HG03060 (cell line): ENCODE measurements around the gene FBRS.
"Not testable (repeated sequence)": the region's sequence is repeated elsewhere in the genome, so short reads cannot be mapped to it uniquely, and the experiment has no call there.

Source experiments
- ATAC-seq: cut with Tn5 transposase; IDR thresholded peaks from one replicate; pipeline ENCODE4 v1.9.1; 2021; ENCODE audit warnings: low read depth, moderate number of reproducible peaks; ENCODE audit not compliant: unreplicated experiment

FBRS gene

DNA sequence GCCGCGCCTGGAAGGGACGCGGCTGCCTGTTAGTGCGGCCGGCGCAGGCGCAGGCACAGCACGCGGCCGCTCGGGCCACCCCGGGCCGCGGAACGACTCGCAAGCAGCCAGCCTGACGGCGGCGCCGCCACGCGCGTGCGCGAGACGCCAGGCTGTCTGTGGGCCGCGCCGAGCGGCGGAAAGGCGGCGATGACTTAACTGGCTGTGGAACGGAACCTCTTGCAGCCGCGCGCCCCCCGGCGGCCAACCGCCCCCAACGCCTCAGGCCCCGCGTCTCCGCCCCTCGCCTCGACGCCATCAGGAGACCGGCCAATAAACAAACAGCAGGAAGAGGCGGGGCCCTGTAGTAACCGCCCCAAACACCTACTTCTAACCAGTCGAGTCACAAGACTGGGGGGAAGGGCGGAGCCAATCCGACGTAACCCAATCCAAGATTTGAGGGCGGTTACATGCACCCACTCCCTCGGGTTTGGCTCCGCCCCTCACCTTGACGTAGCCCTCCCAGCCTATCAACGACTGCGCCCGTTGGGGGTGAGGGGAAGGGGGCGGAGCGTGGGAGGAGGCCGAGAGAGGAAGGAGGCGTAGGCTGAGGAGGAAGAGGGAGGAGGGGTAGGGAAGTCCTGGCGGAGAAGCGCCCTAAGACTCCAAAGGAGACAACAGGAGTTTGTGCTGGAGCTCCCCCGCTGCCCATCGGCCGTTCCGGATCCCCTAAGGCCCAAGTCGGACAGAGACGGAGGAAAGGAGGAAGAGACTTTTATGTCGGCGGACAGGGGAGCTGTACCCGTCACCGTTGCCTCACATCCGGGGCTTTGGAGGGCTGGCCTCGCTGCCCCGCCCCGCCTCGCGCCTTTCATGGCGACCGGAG lies at the start of gene FBRS:
Gene FBRS (plus strand): TSS at position 566 of the 865 bp plus-strand sequence. CDS start 1,088 bp downstream, outside the sequence.
- ATAC-seq = peak; percentile 68

DNA sequence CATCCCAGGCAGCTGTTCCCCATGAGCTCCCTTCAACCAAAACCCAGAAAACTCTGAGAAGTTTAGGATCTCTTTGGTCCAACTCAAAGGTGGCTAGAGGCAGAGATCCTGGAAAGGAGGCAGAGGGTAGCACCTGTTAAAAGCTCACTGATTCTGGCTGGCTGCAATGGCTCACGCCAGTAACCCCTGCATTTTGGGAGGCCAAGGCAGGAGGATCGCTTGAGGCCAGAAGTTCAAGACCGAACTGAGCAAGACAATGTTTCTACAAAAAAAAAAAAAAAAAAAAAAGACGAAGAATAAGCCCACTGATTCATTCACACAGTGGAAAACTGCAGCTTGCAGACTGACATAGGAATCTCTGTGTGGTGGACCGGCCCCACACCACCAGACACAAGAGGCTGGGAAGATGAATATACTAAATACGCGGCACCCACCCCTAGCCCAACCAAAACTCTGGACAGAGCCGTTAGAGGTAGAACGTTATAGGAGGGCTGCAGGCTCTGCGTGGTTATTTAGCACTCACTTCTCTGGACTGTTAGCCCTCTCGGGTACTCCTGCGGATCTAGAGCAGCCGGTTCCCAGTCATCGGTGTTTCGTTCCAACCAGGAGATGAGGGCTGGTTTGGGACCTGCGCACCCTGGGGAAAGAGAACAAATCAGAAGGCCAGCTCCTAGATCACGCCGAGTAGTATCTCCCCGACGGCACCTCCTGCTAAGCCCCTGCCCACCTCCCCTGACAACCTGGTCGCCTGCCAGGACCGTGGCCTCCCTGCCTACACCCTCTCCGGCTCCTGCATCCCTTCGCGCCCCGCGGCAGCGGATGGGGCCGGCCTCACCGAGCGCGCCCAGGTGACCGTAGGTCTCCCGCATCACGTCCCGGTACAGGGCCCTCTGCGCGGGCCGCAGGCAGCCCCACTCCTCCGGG lies 49.0 kb upstream of the FBRS start:
- ATAC-seq = peak; percentile 8

DNA sequence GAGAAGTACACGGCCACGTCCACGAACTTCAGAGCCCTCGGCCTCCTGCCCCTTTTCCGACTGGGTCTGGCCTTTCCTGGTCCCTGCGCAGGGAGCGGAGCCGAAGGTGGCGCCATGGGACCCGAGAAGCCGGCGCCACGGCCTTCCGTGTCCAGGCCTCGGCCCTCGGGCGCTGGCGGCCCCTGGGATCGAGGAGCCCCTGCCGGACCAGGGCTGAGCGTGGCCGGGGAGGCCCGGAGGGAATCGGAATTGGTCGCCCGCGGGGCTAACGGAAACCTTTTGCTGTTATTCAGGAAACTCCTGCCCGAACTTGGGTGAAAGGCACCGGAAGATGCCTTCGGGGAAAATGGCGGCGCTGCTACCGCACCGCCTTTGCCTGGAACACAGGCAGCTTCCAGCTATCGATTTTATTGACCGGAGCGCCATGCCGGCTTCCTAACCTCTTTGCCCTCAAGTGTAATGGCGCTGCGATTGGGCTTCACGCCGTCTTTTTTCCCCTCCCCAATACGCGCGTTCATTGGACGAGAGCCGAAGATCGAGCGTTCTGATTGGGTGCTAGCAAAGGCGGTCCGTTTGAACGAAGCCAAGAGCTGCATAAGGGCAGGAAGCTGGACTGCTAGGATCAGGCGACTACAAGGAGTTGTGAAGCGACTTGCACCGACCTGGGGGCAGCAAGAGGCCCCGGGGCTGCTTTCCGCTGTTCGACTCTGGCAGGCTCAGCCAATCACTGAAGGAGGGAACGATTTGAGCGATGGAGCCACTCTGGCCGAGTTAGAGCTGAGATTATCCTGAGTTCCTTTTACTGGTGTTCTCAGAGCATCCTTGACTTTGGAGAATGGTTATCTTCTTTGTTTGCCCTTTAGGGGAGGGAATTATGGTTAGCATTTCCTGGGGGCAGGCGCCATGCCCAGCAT lies 48.0 kb upstream of the FBRS start, which contains the start of gene ZNF689:
Gene ZNF689 (minus strand): TSS at position 464 of the 914 bp plus-strand sequence. CDS start 348 bp downstream, at position 116.
- peak; percentile 66 for ATAC-seq

DNA sequence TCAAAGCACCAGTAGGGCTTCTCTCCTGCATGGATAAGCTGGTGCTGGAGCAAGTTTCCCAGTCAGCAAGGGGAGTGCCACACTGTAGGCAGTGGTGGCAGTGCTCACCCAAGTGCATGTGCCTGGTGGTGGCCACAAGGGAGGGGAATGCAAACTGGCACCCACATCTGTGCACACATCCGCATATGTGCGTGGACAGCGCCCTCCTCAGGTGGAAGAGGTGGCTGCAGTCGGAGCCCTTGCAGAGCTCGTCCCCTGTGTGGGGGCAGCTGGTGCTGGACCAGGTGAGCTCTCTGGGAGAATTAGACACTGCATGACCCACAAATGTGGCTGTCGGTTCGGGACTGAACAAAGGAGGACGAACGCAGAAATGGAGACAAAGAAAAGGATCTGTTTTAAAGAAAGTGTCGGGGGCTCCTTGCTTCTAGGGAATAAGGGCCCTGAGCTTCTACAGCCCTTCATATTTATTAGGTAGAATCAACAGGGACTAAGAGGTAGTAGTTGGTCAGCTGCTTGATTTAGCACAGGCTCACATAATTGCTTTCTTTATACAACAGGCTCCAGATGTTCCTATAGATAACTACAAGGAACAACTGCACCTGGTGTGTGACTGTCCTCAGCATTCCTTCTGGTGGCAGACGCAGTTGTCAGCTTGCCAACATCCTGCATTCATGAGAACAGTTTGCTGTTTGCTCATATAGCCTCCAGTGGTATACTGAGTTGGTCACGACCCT lies 42.7 kb upstream of the FBRS start:
- no peak for ATAC-seq

DNA sequence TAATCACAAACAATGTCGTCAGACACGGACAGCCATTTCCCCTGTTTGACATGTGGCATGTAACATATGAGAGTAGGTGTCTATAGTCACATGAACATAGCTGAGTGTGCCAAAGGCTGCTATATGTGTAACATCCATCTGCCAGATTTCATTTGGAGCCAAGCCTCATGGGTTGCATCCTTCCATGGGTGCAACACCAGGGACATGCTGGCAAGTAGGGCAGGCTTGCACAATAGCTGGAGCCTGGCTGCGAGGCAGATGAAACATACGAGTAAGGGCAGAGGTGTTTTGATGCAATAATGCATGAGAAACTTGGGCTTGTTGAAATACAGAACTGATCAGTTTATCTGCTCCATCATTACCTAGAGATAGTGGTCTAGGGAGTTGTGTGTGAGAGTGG lies 39.0 kb upstream of the FBRS start:
- no peak for ATAC-seq

DNA sequence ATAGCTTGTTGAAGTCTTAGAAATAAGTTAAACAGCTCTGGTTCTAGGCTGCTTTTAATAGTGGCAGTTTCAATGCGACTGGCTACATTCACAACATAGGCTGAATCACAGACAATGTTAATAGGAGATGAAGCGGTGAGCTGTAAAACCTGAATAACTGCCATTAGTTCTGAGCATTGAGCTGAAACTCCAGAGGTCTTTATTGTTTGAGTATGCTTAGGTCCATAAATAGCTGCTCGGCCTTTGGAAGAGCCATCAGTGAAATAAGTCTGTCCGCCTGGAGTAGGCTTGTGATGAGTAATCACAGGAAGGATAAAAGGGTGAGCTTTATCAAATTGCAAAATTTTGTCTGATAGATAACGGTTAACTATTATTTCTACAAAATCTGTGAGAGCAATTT lies 38.6 kb upstream of the FBRS start:
- ATAC-seq = no peak

DNA sequence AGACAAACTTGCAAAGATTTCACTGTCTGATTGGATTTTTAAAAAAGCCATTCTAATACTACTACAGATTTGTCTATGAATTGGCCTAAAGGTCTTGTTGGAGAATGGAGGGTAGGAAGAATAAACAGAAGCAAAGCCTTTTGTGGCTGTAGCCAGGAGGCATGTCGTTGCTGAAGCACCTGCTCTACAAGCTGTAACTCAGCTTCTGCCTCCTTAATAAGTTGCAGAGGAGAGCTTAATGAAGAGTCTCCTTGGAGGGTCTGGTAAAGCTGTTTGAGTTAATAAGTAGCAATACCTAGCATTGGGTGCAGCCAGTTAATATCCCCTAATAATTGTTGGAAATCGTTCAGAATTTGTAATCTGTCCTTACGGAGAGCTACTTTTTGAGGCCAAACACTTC lies 38.1 kb upstream of the FBRS start:
- ATAC-seq = no peak

DNA sequence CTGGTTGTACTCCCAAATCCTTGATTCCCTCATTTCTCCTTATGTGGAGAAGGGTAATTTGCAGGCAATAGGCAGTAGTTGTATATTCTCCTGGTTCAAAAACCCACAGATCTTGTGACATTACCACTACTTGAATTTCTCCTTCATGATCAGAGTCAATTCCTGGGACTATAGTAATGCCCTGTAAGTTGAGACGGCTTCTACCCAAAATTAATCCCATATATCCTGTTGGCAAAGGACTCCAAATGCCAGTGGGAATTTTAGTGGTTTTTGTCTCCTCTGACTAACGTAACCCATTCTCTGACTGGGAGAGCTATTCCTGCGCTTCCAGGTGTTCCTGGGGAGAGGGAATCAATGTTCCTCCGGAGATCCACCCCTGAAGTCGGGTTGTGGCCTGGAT lies 36.5 kb upstream of the FBRS start:
- ATAC-seq = no peak

DNA sequence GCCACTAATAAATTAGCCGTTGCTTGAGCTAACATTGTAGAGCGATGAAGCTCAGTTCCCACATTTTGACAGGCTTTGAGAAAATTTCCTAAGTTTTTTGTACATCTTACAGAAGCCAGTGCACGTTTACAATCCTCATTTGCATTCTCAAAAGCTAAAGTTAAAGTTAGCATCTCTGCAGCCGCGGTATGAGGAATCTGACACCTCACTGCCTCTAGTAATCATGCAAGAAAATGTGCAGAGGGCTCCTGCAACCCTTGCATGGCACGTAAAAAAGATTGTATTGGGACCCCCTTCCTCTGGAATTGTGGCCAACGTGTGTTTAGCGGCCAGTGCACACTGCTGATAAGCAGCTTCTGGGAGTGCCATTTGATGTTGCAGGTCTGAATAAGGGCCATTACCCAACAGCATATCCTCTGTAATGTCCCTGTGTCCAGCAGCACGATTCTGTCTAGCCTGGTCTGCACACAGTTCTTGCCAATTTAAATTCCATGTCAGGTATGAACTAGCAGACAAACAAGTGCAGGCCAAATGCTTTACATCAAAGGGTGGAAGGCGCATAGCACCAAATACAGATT lies 35.7 kb upstream of the FBRS start:
- no peak for ATAC-seq

DNA sequence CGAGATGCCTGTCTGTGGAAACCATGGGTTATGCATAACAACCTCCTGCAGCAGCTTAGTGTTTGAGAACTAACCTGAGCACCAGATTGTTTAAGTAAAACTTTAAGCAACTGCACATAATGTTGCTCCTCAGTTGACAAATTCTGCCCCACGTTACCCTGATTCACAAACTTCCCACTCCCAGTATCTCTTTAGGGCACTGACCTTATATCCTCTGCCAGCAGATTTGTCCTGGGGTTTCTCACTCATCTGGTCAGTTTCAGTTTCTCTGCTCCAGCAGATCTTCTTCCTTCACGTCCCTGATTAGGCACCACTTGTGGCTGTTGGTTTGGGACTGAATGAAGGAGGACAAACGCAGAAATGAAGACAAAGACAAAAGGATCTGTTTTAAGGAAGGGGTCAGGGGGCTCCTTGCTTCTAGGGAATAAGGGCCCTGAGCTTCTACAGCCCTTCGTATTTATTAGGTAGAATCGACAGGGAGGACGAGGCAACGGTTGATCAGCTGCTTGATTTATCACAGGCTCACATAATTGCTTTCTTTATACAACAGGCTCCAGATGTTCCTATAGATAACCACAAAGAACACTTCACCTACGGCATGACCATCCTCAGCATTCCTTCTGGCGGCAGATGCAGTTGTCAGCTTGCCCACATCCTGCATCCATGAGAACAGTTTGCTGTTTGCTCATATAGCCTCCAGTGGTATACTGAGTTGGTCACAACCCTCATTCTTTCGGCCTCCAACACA lies 34.5 kb upstream of the FBRS start:
- ATAC-seq = no peak

DNA sequence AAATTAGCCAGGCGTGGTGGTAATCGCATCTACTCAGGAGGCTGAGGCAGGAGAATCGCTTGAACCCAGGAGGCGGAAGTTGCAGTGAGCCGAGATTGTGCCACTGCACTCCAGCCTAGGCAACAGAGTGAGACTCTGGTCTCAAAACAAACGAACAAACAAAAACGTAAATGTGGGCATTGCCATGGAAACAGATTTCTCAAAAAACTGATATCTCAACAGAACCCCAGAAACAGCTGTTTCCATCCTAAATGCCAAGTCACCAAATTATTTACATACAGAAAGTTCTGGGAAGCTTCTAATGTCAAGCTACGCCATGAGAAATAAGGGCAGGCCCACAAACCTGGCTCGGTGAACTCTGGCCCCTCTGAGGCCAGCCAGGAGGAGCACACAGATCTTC lies 32.0 kb upstream of the FBRS start:
- ATAC-seq = no peak

DNA sequence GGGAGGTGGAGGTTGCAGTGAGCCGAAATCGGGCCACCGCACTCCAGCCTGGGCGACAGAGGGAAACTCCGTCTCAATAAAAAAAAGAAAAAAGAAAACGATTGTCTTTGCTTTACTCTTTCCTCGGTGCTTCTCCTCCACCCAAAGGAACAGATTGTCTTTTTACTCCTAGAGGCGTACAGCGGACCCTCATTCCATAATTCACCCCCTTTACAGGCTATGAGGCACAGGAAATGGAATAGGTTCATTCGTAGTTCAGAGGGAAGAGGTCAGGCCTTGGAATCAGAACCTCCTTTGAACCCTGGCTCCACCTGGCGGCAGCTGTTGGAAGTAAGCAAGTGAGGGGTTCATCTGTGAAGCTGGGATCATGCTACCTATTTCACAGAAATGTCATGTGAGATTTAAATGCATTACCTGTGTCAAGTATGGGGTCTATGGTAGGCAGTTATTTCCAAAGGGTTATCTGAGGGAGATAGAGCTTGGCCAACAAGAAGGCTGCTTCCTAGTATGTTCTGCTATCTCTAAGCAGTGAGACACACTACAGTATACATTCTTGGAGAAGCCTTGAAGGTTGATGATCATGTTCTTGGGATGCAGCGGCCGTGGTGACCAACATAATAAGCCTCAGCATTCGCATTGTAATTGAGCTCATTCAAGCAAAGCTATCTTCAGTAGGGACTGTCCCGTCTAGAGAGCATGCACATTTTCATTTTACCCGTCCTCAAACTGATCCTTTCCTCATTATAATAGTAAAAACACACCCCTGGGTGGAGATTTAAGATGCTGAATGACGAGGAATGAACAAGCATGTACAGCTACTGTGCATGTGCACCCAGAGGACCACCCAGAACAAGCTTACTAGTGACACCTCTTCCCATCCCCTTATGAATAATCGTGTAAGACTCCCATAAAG lies 29.3 kb upstream of the FBRS start:
- no peak for ATAC-seq

DNA sequence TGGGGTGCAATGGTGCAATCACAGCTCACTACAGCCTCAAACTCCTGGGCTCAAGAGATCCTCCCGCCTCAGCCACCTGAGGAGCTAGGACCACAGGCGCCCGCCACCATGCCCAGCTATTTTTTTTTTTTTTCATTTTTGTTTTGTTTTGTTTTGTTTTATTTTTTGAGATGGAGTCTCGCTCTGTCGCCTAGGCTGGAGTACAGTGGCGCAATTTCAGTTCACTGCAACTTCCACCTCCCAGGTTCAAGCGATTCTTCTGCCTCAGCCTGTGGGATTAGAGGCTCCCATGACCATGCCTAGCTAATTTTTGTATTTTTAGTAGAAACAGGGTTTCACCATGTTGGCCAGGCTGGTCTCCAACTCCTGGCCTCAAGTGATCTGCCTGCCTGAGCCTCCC lies 25.8 kb upstream of the FBRS start:
- not testable (repeated sequence) for ATAC-seq

DNA sequence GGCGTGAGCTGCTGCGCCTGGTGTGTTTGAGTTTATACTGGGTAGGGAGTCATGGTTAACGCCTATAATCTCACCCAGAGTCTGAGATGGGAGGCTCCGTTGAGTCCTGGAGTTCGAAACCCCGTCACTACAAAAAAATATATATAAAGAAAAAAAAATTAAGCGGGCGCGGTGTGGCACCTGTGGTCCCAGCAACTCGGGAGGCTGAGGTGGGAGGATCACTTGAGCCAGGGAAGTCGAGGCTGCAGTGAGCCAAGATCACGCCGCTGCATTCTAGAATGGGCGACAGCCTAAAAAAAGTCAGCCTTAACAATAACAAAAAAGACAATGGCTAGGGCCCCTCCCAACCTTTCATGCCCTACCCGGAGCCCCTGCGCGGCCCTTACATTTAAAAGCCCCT lies 24.7 kb upstream of the FBRS start:
- no peak for ATAC-seq

DNA sequence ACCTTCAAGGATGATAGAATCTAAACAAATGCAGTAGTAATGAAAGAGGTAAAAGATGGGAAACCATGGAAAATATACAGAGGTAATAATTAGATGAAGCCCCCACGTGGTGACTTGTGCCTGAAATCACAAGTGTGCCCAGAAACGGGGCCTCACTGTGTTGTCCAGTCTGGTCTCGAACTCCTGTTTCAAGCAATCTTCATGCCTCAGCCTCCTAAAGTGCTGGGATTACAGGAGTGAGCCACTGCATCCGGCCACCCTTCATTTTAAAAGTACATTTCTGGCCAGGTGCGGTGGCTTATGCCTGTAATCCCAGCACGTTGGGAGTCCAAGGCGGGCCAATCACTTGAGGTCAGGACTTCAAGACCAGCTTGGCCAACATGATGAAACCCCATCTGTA lies 21.6 kb upstream of the FBRS start:
- no peak for ATAC-seq

DNA sequence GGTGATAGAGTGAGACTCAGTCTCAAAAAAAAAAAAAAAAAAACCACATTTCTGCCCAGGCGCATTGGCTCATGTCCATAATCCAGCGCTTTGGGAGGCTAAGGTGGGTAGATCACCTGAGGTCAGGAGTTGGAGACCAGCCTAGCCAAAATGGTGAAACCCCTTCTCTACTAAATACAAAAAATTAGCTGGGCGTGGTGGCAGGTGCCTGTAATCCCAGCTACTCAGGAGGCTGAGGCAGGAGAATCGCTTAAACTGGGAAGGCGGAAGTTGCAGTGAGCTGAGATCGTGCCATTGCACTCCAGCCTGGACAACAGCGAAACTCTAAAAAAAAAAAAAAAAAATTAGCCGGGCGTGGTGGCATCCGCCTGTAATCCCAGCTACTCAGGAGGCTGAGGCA lies 21.1 kb upstream of the FBRS start:
- ATAC-seq = not testable (repeated sequence)

DNA sequence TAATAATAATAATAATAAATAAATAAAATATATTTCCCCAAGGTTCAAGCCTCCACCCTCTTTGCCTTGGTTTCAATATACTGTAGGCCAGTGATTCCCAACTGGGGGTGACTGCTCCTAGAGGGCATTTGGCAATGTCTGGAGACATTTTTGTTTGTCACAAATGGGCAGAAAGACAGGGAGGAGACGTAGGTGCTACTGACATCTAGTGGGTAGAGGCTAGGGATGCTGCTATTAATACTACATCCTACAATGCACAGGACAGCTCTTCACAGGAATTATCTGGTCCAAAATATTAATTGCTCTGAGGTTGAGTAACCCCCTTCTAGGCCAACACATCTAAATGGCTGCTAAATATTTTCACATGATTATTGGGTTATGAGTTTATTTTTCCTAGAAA lies 20.3 kb upstream of the FBRS start:
- ATAC-seq = no peak
